Mucosa of descending colon (tissue), 3 donors: ENCODE measurements around the gene ANKMY1. TPM values are rescaled to one million over a fixed set of nuclear protein-coding genes. Genes with fewer than 3 reads are reported as not detected.
"Not testable (repeated sequence)": the region's sequence is repeated elsewhere in the genome, so short reads cannot be mapped to it uniquely, and the experiment has no call there.

Experiments
- ATAC-seq: fragments of 200-7000 bp; cut with Tn5 transposase; one replicate; pipeline ENCODE4 v1.9.1; 2020; ENCODE audit warnings: mild to moderate bottlenecking, moderate library complexity
- DNase-seq, 3 donors: peaks; one replicate each; pipeline ENCODE4 v3.0.0-alpha.2; 2020
- H3K36me3 ChIP-seq: fragments of 200-600 bp; one replicate; pipeline ENCODE4 v1.8.0; 2021; ENCODE audit warnings: low read depth, mild to moderate bottlenecking
- H3K4me1 ChIP-seq: fragments of 200-600 bp; one replicate; pipeline ENCODE4 v1.8.0; 2021; ENCODE audit warnings: low read depth, mild to moderate bottlenecking
- H3K4me3 ChIP-seq: fragments of 200-600 bp; one replicate; pipeline ENCODE4 v1.8.0; 2021; ENCODE audit warnings: mild to moderate bottlenecking
- H3K9me3 ChIP-seq: fragments of 200-600 bp; one replicate; pipeline ENCODE4 v1.8.0; 2021; ENCODE audit warnings: mild to moderate bottlenecking
- intact Hi-C, 2 donors: fragments of 100-400 bp; cut with DNase I in 1 of 2; cut with micrococcal nuclease in 1 of 2; formaldehyde crosslinking; loops; one replicate each; pipeline versions ENCODE4 v1.11.0 to v1.11.1; 2022; cut with DNase I, micrococcal nuclease
- total RNA-seq, 3 donors: library from RNA; stranded (reverse); fragmentation: NEBNext Ultra II Directional in 2 of 3; extraction: Animal tissue kit (Norgen Biotek cat#: 25700) in 2 of 3; gene quantifications; one replicate each; pipeline versions ENCODE4 v1.2.1 to v1.2.4, GENCODE V29; 2021 to 2023
- TF ChIP-seq, protein P1 (sequence below): fragments of 200-600 bp; IDR thresholded peaks from one replicate; pipeline ENCODE4 v1.8.0; 2022; ENCODE audit warnings: antibody characterized with exemption, mild to moderate bottlenecking
- donor health status: DM: no; HTN: no; CAD: no; lungs with moderate emphysema.
- donor health status: DM: no; HTN: no; CAD: no.
- donor health status: DM: no; HTN: yes; CAD: no.

The ANKMY1 gene
- total RNA-seq, 3 donors from 2014 or later: 23.0 to 32.7 (median 23.5) TPM

DNA sequence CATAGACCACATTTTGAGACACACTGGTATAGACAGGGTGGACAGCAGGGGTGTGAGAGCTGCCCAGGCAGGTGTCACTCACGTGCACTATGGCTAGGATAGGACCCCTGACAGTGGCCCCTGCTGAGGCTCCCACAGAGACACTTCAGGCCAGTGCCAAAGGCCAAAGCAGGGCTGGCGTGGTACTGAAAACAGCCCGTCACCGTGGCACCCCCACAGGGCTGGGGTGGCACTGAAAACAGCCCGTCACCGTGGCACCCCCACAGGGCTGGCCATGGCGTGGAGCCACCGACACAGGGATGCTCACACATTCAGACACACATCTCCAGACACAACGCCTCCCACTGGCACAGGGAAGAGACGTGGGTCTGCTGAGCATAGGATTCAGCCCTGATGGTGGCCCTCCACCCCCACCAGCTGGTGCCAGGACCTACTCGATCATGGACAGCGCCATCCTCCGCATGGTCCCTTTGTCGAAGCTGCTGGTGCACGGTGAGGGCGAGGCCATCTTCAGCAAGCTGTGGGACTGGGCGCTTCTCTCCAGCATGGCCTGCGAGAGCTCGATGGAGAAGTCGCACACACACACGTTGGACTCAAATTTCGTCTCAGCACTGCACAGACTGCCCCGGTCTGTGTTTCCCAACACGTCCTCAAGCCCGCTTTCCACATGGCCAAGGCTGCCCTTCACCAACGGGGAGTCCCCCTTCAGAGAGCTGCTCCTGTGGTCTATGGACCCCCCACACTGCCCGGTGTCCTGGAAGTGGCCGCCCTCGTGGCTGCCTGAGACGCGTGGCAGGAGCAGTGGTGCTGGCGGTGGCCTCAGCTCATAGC, 34.1 kb downstream of the ANKMY1 start:
- H3K4me1 ChIP-seq: no peaks in the 10 kb centered on the region
- TF ChIP-seq, protein P1, sequence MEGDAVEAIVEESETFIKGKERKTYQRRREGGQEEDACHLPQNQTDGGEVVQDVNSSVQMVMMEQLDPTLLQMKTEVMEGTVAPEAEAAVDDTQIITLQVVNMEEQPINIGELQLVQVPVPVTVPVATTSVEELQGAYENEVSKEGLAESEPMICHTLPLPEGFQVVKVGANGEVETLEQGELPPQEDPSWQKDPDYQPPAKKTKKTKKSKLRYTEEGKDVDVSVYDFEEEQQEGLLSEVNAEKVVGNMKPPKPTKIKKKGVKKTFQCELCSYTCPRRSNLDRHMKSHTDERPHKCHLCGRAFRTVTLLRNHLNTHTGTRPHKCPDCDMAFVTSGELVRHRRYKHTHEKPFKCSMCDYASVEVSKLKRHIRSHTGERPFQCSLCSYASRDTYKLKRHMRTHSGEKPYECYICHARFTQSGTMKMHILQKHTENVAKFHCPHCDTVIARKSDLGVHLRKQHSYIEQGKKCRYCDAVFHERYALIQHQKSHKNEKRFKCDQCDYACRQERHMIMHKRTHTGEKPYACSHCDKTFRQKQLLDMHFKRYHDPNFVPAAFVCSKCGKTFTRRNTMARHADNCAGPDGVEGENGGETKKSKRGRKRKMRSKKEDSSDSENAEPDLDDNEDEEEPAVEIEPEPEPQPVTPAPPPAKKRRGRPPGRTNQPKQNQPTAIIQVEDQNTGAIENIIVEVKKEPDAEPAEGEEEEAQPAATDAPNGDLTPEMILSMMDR: no peak
- H3K4me3 ChIP-seq: no peak overlapping the region
- H3K36me3 ChIP-seq: no peaks in the 10 kb centered on the region
- H3K9me3 ChIP-seq: peaks cover 16% of the 10 kb centered on the region
- ATAC-seq (no peak), DNase-seq (no peak)
- intact Hi-C loops: no loop called here

DNA sequence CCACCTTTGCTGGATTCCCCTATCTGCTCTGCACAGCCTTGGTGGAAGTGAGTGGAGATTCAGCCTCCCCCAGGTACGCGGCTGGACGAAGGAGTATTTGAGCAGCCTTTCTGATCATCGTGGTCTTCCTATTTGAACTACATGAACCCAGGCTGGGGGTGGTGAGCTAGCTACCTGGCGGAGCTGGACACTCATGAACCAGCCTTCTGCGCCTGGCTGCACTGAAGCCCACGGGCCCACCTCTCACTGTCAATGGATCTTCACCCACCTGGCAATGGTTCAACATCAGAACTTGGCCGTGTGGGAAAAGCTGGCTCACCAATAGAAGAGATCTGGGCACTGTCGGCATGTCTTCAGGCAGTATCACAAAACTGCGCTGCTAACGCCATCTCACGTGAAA, 35.4 kb downstream of the ANKMY1 start:
- intact Hi-C loops: no loop called here
- Histone ChIP-seq H3K36me3 (no peaks in the 10 kb centered on the region), H3K4me1 (no peaks in the 10 kb centered on the region), H3K4me3 (no peak overlapping the region), H3K9me3 (peaks cover 16% of the 10 kb centered on the region)
- ATAC-seq (no peak), DNase-seq (no peak)
- TF ChIP-seq, protein P1: no peak

DNA sequence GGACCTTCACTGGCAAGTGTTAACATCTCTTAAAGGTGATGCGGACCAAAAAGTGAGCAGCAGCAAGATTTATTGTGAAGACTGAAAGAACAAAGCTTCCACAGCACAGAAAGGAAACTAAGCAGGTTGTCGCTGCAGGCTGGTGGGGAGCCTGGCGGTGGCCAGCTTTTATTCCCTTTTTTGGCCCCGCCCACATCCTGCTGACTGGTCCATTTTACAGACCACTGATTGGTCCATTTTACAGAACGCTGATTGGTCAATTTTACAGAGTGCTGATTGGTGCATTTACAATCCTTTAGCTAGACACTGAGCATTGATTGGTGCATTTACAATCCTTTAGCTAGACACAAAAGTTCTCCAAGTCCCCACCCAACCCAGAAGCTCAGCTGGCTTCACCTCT, 35.9 kb downstream of the ANKMY1 start:
- H3K36me3 ChIP-seq, H3K4me3 ChIP-seq, intact Hi-C loops, H3K4me1 ChIP-seq, DNase-seq, ATAC-seq: not testable (repeated sequence)
- peaks cover 16% of the 10 kb centered on the region for H3K9me3 ChIP-seq

DNA sequence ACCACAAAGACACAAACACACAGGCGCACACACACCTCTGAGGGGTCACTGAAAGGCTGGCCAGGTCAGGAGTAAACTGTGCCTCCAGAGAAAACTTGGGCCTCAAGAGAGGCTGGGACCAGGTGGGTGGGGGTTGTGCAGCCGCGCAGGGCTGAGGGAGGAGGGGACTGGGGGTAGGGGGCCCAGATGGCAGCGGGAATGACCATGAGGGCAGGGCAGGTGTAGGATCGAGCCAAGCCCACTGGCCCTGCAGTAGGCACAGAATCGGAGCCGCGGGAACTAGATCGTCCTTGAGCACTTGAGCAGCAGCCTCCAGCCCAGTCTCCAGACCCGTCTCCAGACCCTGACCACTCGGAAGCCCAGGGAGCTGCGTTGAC, 36.8 kb downstream of the ANKMY1 start:
- Histone ChIP-seq H3K9me3 (peaks cover 16% of the 10 kb centered on the region), H3K4me3 (no peak overlapping the region), H3K4me1 (no peaks in the 10 kb centered on the region), H3K36me3 (no peaks in the 10 kb centered on the region)
- intact Hi-C loops: no loop called here
- no peak for DNase-seq
- no peak for ATAC-seq
- TF ChIP-seq, protein P1: no peak

DNA sequence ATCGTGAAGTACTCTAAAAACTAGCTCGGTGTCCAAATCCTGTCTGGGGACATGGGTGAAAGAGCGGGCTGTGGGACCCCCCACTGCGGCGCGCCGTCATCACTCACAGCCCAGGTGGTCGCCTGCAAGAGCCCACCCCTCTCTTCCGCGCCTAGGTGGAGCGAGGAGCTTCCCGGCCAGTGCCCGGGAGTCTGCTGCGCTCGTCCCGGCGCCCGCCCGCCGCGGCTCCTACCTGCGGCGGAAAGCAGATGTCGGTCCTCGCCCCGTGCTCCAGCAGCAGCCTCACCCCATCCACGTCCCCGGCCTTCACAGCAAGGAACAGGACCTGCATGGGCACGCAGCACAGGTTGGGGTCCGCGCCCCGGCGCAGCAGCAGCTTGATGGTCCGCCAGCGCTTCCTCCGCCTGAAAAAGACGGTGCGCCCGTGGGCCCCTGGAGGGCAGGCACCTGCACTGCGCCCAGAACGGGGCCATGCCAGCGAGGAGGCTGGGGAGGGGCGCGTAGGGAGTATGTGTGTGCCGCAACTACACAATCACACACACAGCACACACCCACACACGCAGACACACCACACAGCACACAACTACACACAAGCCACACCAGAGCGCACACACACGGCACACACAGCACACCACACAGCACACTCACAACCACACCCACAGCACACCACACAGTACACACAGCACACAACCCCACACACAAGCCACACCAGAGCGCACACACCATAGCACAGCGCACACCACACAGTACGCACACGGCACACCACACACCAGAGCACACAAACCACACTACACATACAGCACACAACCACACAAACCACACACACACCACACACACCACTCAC, 37.4 kb downstream of the ANKMY1 start:
- DNase-seq (no peak), ATAC-seq (peak; percentile 12)
- TF ChIP-seq, protein P1: no peak
- intact Hi-C loops: no loop called here
- Histone ChIP-seq H3K9me3 (peaks cover 10% of the 10 kb centered on the region), H3K36me3 (no peaks in the 10 kb centered on the region), H3K4me3 (no peak overlapping the region), H3K4me1 (no peaks in the 10 kb centered on the region)
